GM19351 (cell line): ENCODE measurements around the gene KCNK17.

ENCODE experiments used
- ATAC-seq: cut with Tn5 transposase; IDR thresholded peaks from one replicate; pipeline ENCODE4 v1.9.1; 2021; ENCODE audit warnings: mild to moderate bottlenecking, moderate library complexity; ENCODE audit not compliant: unreplicated experiment

The KCNK17 gene

GRCh38 chr6:39314273-39314795 lies at the start of gene KCNK17:
Gene KCNK17 (minus strand): TSS chr6:39314419. CDS start chr6:39314320, 99 bp downstream.
- ATAC-seq: no peak

GRCh38 chr6:39363280-39363679 lies 49.1 kb upstream of the KCNK17 start:
- no peak for ATAC-seq

GRCh38 chr6:39362487-39362865 lies 48.3 kb upstream of the KCNK17 start:
- no peak for ATAC-seq

- ATAC-seq: peak; percentile 75
Observed at GRCh38 chr6:39361657-39362486, 47.7 kb upstream of the KCNK17 start.

GRCh38 chr6:39360378-39360777 lies 46.2 kb upstream of the KCNK17 start:
- no peak for ATAC-seq

GRCh38 chr6:39357998-39358686 lies 43.9 kb upstream of the KCNK17 start:
- no peak for ATAC-seq

- ATAC-seq: no peak
Observed at GRCh38 chr6:39353698-39354315, 39.6 kb upstream of the KCNK17 start.

GRCh38 chr6:39350723-39351505 lies 36.7 kb upstream of the KCNK17 start:
- ATAC-seq: no peak

GRCh38 chr6:39348740-39349139 lies 34.5 kb upstream of the KCNK17 start:
- no peak for ATAC-seq

- ATAC-seq: peak; percentile 70
Observed at GRCh38 chr6:39347906-39348585, 33.8 kb upstream of the KCNK17 start.

GRCh38 chr6:39347206-39347605 lies 33.0 kb upstream of the KCNK17 start:
- no peak for ATAC-seq

- no peak for ATAC-seq
Observed at GRCh38 chr6:39344821-39345280, 30.6 kb upstream of the KCNK17 start.

- ATAC-seq: no peak
Observed at GRCh38 chr6:39343396-39343870, 29.2 kb upstream of the KCNK17 start.

- peak; percentile 49 for ATAC-seq
Observed at GRCh38 chr6:39342692-39343395, 28.6 kb upstream of the KCNK17 start.

GRCh38 chr6:39341937-39342336 lies 27.7 kb upstream of the KCNK17 start:
- ATAC-seq: no peak

- ATAC-seq: no peak
Observed at GRCh38 chr6:39341352-39341751, 27.1 kb upstream of the KCNK17 start.

GRCh38 chr6:39339868-39340550 lies 25.8 kb upstream of the KCNK17 start:
- no peak for ATAC-seq

GRCh38 chr6:39339096-39339867 lies 25.1 kb upstream of the KCNK17 start:
- ATAC-seq: no peak
